ENCODE results near the gene PSMC5. TPM values are rescaled to one million over a fixed set of nuclear protein-coding genes. Genes with fewer than 3 reads are reported as not detected.

PSMC5 gene
- total and polyA plus RNA-seq, 2 experiments from 2014 or later, result 93.1 to 199 TPM

- H3K9me2 ChIP-seq (ENCODE audit: insufficient read depth), result no peaks in the 10 kb centered on the region
- no peaks in the 10 kb centered on the region for H3F3A ChIP-seq (replicated peaks; ENCODE audit: low read depth)
- H3K4me3 ChIP-seq, result no peak overlapping the region
- H3K4me1 Mint-ChIP-seq, result peaks cover 14% of the 10 kb centered on the region
- peak overlapping the region; percentile 47; the same call in 1 of the 2 replicates for H3K27ac ChIP-seq (ENCODE audit: low read depth)
- ATAC-seq (no peak), DNase-seq (ENCODE audit: low spot score) (no peak)
- H3K4me3 Mint-ChIP-seq, result no peak overlapping the region
- peaks cover 92% of the 10 kb centered on the region for H4K20me1 ChIP-seq (replicated peaks; ENCODE audit: insufficient read depth)
- H3K4me1 ChIP-seq (ENCODE audit: insufficient read depth), result peaks cover 9% of the 10 kb centered on the region
- H3K36me3 ChIP-seq (ENCODE audit: insufficient read depth), result peaks cover 20% of the 10 kb centered on the region
- H3K79me2 ChIP-seq (replicated peaks; ENCODE audit: insufficient read depth), result peaks cover 100% of the 10 kb centered on the region
- no peaks in the 10 kb centered on the region for H3K27me3 ChIP-seq (ENCODE audit: insufficient read depth)
- TF ChIP-seq EZH2 (IDR thresholded peaks at IDR 0.05; ENCODE audit: low read depth, unreplicated experiment) (no peak), STAT1 (IDR thresholded peaks at IDR 0.05; ENCODE audit: unreplicated experiment) (no peak), CREB1 (CRISPR knock-in tag; IDR thresholded peaks at IDR 0.05; ENCODE audit: low read depth) (no peak), POLR2AphosphoS5 (IDR thresholded peaks at IDR 0.05; ENCODE audit: low read depth) (no peak), CTCF (conservative IDR thresholded peaks at IDR 0.05; ENCODE audit: low read depth in 2 of 2) (no peak), NANOG (IDR thresholded peaks at IDR 0.05; ENCODE audit: borderline replicate concordance) (no peak), EZH2phosphoT487 (IDR thresholded peaks at IDR 0.05; ENCODE audit: unreplicated experiment) (no peak), ZNF462 (CRISPR knock-in tag; IDR thresholded peaks at IDR 0.05) (no peak), JUNB (IDR thresholded peaks at IDR 0.05; ENCODE audit: unreplicated experiment) (no peak), ZNF331 (CRISPR knock-in tag; IDR thresholded peaks at IDR 0.05; ENCODE audit: low read depth) (no peak), REST (IDR thresholded peaks at IDR 0.05; ENCODE audit: unreplicated experiment) (no peak), ZNF114 (CRISPR knock-in tag; IDR thresholded peaks at IDR 0.05) (no peak), ETS1 (IDR thresholded peaks at IDR 0.05) (no peak)
- no peak overlapping the region for H2AFZ ChIP-seq
- no peak overlapping the region for H3K4me2 ChIP-seq
- no peaks in the 10 kb centered on the region; the same call in 2 of the 3 replicates for H3K9me3 Mint-ChIP-seq
- H3K36me3 Mint-ChIP-seq (ENCODE audit: low read depth), result peaks cover 52% of the 10 kb centered on the region
- no peaks in the 10 kb centered on the region for H3K27me3 Mint-ChIP-seq (ENCODE audit: insufficient read depth, low read depth, poor library complexity)
- no peak overlapping the region; the same call in 1 of the 2 replicates for H3K27ac Mint-ChIP-seq
Observed at GRCh38 chr17:63780507-63780906, 46.7 kb upstream of the PSMC5 start.
